GM21737 (cell line): ENCODE measurements around the gene DSCAM.

ENCODE experiments used
- ATAC-seq: cut with Tn5 transposase; IDR thresholded peaks from one replicate; pipeline ENCODE4 v1.9.1; 2021; ENCODE audit warnings: mild to moderate bottlenecking, moderate library complexity; ENCODE audit not compliant: unreplicated experiment

Gene DSCAM

DNA sequence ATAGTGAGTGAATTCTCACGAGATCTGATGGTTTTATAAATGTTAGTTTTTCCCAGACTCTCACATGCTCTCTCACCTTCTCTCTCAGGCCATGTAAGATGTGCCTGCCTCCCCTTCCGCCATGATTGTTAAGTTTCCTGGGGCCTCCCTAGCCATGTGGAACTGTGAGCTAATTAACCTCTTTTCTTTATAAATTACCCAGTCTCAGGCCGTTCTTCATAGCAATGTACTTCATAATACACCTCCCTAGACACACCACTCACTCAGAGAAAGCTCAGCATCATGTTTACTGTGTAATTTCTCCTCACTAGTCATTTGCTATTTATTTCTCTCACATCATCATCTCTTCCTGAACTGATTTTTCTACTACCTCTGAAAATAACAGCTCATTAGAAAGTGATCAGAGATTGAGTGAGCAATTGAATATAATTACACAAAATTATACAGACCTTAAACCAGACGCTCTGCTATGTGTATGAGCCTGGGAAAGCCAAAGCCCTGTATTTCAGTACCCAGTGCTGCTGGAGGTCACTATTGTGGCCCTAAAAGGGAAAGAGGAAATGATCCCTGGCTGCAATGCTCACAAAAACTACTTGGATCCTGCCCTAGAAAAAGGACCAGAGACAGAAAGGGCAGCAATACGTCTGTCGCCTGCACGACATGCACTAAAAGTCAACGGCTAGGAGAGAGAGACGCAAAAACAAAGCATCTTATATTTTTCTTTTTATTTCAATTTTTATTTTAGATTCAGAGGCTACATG, 284.5 kb downstream of the DSCAM start:
- ATAC-seq: no peak

DNA sequence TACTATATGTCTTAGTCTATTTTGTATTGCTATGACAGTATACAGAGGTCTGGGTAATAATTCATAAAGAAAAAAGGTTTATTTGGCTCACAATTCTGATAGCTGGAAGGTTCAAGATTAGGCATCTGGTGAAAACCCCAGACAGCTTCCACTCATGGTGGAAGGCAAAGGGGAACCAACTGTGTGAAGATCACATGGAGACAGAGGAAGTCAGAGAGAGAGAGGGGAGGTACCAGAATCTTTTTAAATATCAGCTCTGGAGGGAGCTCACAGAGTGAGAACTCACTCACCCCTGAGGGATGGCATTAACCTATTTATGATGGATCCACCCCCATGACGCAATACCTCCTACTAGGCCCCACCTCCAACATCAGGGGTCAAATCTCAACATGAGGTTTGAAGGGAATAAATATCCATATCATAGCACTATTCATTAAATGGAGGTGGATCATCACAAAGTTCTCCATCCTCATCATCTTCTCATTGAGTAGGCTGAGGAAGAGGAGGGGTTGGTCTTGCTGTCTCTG, 290.5 kb downstream of the DSCAM start:
- ATAC-seq: no peak

DNA sequence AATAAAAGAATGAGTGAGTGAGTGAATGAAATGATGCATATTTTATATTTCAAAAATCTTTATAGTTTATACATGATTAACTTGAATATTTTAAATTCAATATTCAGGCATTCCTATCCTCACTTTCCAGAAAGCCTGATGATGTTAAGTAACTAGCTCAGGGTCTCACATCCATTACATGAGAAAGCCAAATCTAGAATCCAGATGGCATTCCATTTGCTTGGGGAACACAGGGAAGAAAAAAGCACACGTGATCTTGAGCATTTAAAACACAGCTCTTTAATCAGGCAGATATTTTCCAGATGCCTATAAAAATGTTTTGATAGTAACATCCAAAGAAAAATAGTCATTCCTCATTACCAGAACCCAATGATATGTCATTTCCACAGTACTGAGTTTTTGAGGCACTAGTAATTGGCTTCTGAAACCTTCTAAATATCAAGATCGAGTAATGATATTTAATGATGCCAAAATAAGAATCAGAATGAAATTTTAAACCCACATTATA, 291.9 kb downstream of the DSCAM start:
- ATAC-seq: no peak

DNA sequence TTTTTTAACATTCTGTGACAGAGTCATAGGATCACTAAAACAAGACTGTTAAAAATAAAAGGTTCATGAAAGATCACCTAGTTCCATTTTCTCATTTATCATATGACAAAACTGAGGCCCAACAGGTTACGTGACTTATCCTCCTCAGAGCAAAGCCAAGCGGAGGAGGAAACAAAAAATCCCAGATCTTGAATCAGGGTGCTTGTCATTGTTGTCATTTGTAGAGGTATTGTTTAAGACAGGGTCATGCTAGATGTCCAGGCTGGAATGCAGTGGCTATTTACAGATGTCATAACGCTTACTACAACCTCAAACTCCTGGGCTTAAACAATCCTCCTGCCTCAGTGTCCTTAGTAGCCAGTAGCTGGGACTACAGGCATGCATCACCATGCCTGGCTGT, 293.2 kb downstream of the DSCAM start:
- no peak for ATAC-seq

DNA sequence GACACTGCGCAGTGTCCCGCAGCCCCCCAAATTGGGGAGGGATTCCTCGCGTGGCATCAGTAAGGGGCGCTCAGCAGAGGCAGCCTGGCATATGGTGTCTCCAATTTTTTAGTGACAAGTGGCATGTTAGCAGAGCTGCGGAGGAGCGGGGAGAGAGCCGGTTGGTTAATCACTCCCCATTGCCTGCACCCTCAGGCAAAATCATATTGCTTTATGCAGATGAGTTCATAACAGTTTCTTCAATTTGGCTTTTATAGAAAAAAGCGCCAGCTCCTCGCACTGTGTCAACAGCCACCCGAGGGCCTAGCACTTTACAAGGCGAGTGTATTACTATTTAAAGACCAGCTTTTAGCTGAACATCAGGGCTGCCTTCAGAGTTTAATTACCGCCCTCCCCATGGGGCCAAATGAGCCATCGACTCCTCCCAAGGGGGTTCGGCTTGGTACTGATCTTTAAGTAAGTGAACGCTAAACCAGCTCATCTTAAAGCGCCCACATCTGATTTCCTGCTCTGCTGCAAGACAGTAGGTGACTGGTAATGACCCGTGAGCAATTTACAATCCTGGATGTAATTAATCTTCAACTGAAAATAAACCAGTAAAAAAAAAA, 298.9 kb downstream of the DSCAM start:
- ATAC-seq: no peak

DNA sequence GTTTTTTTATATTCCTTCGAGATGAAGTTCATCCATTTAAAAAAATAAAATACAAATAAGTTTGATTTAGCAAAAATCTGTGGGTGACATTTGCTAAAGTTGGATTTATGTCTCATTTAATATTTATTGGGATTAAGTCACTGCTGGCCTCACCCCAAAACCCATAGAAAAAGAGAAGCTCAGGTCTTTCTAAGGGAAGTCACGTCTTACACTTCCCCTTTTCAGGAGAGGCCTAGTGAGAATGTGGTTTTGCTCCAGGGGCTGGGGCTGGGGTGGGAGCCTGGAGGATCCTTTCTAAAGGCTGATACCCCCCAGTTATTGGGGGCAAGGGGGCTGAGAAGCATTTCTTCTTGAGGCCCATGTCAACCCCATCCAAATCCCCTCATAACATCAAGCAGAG, 300.3 kb downstream of the DSCAM start:
- ATAC-seq: no peak

DNA sequence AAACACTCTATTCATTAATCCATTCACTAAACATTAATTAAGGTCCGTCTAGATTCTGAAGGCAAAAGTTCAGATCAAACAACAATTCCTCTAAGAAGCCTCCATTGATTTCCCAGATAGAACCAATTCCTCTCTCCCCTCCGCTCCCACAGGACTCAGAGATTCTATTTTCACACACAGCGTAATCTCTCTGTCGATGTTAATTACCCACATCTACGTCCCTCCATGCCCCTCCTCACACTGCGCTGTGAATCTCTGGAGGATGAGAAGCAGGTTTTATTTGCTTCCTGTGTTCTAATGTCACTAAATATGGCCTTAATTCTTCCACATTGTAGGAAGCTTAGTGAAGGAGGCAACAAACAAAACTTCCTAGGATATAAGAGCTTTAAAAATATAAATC, 306.7 kb downstream of the DSCAM start:
- no peak for ATAC-seq

DNA sequence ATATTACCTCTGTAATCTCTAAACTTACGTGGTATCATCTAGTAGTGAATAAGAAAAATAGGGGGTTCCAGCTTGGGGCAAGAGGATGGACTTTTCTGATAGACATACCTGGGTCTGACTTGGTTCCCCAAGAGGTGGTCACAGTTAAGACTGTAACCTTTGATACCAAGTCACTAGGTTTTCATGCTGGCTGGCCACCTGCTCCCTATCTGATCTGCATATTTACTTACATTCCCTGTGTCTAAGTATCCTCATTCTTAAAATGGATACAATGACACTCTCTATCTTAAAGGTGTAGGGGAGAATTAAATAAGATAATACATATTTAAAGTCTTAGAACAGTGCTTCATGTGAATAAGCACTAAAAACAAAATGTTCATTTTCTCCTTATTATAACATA, 312.1 kb downstream of the DSCAM start:
- ATAC-seq: no peak

DNA sequence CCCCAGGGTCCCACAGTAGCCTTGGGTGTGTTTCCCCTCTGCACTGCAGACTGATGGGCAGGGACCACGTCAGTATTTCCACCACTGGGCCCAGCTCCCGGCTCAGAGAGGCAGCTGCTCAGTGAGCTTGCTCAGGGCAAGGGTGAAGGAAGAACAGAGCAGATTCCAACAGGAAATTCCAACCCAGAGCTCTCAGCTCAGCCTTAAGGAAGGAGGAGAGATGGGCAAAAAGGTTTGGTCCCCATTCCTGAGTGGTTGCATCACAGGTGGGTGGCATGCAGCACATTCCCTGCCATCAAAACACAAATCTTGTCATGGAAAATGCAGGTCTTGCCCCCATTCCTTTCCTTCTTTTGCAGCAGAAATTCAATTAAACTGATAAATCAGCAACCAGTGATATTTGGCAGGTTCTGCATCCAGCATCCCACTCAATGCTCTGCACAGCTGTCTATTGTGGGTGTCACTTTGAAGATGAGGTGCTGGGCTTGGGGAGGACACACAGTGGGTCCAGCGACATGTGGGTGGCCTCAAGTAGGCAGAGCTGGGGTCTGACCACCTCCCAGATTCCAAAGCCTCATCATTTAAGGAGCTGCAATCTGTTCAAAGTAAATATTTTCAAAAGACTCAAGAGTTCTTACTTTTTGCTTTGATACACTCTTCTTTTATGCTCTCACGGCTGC, 315.4 kb downstream of the DSCAM start:
- no peak for ATAC-seq

DNA sequence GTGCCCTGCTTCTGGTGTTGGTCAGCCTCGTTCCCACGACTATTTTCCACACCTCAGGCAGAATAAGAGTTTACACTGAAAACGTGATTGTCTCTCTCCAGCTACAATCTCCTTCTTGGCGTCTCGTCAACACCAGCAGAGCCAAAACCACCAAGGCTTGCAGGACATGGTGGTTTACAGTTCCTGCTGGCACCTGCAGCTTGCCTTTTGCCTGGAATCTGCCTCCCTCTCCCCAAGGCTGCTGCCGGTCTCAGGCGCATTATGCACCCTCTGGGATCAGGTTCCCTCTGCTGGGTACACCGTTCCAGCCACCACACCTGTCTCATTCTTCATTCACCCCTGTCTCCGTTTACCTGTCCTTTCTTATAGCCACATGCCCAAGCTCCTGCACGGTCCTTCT, 315.9 kb downstream of the DSCAM start:
- no peak for ATAC-seq

DNA sequence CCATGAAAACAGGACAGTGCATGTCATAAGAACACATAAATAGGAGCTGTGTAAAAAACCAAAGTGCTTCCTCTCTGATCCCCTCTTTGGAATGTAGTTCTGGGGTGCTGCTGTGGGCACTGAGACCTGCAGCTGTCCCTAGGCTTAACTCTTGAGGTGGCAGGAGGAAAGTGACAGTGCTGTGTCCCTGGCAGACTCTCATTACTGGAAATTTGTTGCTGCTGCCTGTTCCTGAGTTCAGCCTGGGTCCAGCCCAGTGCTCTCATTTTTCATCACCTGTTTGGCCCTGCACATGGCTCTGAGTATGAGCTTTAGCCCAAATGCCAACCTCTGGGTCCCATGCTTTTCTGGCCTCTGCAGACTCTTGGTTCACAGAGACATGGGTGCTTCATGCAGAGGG, 329.3 kb downstream of the DSCAM start:
- ATAC-seq: no peak

DNA sequence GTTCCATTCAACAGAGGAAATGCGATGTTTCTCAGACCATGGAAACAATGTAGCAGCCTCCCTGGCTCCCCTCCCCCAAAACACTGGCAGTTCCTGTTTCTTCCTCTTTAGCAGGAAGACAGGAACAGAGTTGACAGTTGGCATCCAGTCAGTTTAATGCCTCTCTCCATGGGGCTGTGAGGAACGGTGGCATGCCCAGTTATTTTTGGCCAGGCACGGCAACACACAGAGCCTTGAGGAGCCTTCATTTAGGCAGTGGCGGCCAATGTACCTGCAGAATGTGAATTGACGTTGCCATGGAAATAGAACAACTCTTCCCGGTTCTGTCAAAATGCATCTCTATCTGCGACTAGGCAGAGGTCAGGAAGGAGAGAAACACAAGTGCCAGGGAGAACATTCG, 330.6 kb downstream of the DSCAM start:
- no peak for ATAC-seq

DNA sequence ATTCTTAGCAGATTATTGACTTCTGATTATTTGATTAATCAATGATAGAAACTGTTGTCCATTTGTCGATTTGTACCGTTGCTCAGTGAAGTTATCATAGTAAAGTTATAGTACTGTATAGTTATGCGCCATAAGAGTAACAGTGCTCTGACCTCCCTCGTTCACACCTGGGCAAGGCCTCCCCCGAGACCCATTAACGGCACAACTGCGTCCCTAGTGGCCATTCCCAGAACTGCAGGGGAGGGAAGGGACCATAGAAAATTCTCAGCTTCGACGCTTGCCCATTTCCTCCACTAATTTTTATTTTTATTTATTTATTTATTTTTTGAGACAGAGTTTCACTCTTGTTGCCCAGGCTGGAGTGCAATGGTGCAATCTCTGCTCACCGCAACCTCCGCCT, 334.4 kb downstream of the DSCAM start:
- no peak for ATAC-seq

DNA sequence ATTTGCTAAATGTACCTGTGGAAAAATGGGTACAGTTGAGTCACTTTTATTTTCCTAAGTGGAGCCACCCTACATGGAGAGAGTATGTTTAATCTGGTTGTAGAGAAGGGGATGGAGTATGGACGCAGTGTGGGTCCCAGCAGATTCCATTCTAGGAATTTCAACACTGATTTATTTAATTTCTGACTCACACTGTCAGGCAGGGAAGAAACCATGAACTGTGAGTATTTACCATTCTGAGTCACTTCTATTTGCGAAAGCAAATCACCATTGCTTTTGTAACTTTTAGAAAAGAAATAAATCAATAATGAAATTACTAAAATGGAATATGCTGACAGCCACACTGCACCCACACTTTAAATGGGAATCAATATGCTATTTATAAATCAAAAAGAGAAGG, 339.0 kb downstream of the DSCAM start:
- ATAC-seq: no peak

DNA sequence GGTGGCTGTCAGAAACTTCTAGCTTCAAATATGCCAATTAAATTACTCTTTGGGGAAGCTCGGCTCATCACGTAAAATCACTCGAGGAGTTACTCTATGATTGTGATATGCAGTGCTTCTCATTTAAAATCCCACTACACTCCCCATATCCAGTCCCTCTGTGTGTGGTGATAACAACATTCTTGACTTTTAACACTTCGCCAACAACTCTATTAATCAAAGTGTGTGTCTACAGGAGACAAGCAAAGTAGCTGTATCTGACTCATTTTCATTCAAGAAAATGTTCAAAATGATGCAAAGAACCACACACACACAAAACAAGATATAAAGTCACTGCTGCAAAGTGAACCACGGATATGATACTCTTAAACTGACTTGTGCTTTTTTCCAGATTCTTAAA, 341.3 kb downstream of the DSCAM start:
- ATAC-seq: no peak

DNA sequence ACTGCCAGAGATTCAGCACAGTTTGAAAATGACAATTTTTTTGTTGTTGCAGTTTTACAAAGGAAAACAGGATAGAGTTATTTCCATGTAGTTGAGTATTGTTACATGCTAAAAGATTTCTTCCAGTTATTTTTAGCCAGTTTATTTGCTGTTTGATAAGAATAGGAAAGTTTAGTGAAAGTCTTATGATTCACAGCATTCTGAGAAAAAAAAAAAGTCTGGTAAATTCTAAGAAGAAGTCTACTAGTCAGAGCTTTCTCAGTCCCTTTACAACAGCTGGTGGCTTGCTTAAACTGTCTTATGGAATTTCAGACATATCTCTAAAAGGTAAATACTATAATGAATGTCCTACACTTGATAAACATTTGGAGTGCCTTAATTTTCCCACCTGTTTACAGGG, 341.7 kb downstream of the DSCAM start:
- ATAC-seq: no peak

DNA sequence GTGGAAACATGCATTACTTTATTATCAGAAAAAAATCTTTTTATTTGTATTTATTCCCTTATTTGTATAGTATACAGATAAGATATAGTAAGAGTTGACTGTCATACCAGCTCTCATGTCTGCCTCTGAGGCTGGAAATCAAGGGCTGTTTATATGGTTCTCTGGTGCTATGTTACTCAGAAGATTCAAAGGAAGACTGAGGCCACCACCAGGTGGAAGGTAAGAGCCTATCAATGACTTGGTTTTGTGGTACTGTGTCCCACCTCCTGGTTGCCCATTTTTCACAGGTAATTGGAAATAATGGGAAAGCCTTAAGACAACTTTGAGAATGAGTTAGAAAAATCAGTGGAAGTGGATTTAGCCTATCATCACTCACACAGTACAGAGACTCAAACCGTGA, 342.1 kb downstream of the DSCAM start:
- ATAC-seq: no peak

DNA sequence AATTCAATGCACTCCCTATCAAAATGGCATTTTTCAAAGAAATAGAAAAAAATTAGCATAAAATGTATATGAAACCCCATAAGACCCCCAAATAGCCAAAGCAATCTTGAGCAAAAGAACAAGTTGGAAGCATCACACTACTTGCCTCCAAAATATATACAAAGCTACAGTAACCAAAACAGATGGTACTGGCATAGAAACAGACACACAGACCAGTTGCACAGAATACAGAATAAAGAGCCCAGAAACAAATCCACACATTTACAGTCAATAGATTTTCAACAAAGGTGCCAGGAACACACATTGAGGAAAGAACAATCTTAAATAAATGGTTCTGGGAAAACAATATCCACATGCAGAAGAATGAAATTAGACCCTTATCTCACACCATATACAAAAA, 350.8 kb downstream of the DSCAM start:
- ATAC-seq: no peak

DNA sequence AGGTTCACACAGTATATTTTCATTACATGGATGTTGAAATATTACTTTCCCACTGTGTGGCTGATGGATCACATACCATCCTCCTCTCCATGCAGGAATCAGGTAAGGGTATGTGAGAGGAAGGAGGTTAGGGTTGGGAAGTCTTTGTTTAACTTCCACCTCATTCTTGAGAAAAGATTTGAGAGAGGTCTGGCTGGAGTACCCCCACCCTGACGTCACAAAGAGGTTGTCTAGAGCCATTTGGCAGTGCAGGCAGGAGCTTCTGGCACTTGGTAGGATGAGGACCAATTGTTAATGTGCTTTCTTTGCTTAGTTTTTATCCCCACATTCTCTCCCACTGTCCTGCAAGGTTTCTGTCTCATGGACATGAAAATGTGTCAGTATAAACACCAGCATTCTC, 356.6 kb downstream of the DSCAM start:
- no peak for ATAC-seq

DNA sequence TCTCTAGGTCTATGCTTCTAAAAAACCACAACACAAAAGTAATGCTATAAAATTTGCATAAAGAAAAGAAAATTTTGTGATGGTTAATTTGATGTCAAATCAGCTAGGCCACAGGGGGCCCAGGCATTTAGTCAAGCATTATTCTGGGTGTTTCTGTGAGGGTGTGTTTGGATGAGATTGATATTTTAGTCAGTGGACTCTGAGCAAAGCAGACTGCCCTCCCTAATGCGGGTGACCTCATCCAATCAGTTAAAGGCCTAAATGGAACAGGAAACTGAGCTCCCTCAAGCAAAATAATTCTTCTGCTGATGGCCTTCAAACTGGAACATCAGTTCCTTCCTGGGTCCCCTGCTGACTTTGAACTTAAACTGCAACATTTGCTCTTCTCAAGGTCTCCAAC, 358.0 kb downstream of the DSCAM start:
- ATAC-seq: no peak

DNA sequence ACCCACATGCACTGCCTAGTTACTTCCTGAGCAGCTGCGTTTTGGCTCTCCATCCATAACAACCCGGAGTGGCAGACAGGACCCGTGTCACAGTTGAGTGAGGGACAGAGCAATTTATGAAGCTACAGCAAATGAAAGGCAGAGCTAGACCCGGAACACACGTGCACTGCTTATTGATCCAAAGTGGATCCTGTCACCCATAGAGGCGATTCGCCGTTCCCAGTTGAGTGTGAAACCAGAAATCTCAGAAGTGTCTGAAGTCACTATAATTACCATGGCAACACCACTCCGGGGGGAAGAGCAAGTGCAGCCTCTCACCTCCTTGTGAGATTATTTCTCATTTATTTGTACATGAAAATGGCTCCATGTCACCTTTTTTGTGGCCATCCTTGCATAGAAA, 365.2 kb downstream of the DSCAM start:
- no peak for ATAC-seq

DNA sequence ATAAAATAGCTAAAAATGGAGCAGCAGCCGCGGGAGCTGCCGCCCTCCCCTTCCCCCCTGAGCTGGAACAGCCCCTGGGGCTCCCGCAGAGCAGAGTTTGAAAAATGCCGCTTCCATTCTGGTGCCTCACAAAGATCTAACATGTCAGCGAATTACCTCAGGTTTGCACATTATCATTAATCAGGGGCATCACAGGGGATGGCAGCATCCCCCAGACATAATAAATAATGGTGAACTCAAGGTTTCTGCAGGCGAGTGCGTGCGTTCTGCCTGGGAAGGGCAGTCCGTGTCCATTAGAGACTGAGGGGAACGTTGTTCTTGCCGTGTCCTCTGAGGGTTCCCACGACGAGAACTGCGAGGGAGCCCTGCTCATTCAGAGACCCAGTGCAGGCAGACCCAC, 372.4 kb downstream of the DSCAM start:
- no peak for ATAC-seq
